H1 (cell line): ENCODE results near the gene KLF13. TPM values are rescaled to one million over a fixed set of nuclear protein-coding genes. Genes with fewer than 3 reads are reported as not detected.

Experiments
- CTCF ChIA-PET: fragments of 300-600 bp; sonication (Branson Sonifier 250); formaldehyde crosslinking; loops from one replicate; lab custom pipeline; 2021; ENCODE audit not compliant: partially characterized antibody; lab: Charles Lee
- POLR2A ChIA-PET: fragments of 300-600 bp; sonication (Branson Sonifier 250); formaldehyde crosslinking; loops from one replicate; lab custom pipeline; 2021; ENCODE audit warnings: inconsistent platforms; ENCODE audit not compliant: partially characterized antibody; lab: Charles Lee
- DNase-seq, 2 experiments: peaks; one replicate each; pipeline versions ENCODE4 v3.0.0 to v3.0.0-alpha.2; 2010 to 2022; ENCODE audit warnings: low spot score in 2 of 2, low read depth in 1 of 2, mixed read lengths in 1 of 2
- FAIRE-seq: peaks from 2 replicates; lab custom pipeline; 2011; peaks lifted over from hg19 to GRCh38; lab: Jason Lieb, UNC
- H2AFZ ChIP-seq: 2 replicates; pipeline ENCODE4 v1.8.1; 2012; ENCODE audit warnings: low read length, inconsistent platforms
- H2AK5ac ChIP-seq: 2 replicates; pipeline ENCODE4 v1.6.1; 2013; ENCODE audit warnings: low read depth, low read length
- H2BK120ac ChIP-seq: replicated peaks from 2 replicates; pipeline ENCODE3; 2013; ENCODE audit warnings: low read depth, low read length, inconsistent platforms
- H2BK12ac ChIP-seq: 2 replicates; pipeline ENCODE4 v1.6.1; 2013; ENCODE audit warnings: low read depth, low read length
- H2BK15ac ChIP-seq: 2 replicates; pipeline ENCODE4 v1.6.1; 2013; ENCODE audit warnings: low read length
- H2BK20ac ChIP-seq: 2 replicates; pipeline ENCODE4 v1.6.1; 2013; ENCODE audit warnings: low read length
- H2BK5ac ChIP-seq: 2 replicates; pipeline ENCODE4 v1.6.1; 2013; ENCODE audit warnings: low read depth, low read length
- H3K14ac ChIP-seq: 2 replicates; pipeline ENCODE4 v1.6.1; 2013; ENCODE audit warnings: inconsistent platforms; ENCODE audit not compliant: insufficient read length
- H3K18ac ChIP-seq: 2 replicates; pipeline ENCODE4 v1.6.1; 2013; ENCODE audit warnings: low read length; ENCODE audit errors: extremely low read depth
- H3K23ac ChIP-seq: 2 replicates; pipeline ENCODE4 v1.6.1; 2013; ENCODE audit warnings: inconsistent platforms; ENCODE audit not compliant: insufficient read length
- H3K23me2 ChIP-seq: 2 replicates; pipeline ENCODE4 v1.6.1; 2013; ENCODE audit warnings: low read depth, low read length
- H3K27ac ChIP-seq: 2 replicates; pipeline ENCODE4 v1.6.1; 2011; ENCODE audit warnings: low read depth, low read length, inconsistent platforms
- H3K27me3 ChIP-seq, 4 experiments: replicated peaks in 1 of 4; 1 replicate in 1 of 4; 2 replicates in 3 of 4; pipeline versions ENCODE4 v1.6.1 to v1.8.1; 2011 to 2013; ENCODE audit warnings: low read length in 3 of 4, mild to moderate bottlenecking in 3 of 4, inconsistent platforms in 2 of 4, mixed read lengths in 2 of 4, moderate library complexity in 1 of 4; ENCODE audit not compliant: control insufficient read depth in 3 of 4, insufficient read depth in 3 of 4; ENCODE audit errors: extremely low read depth in 1 of 4
- H3K36me3 ChIP-seq, 4 experiments: 2 replicates each; pipeline versions ENCODE4 v1.6.1 to v1.8.1; 2011 to 2013; ENCODE audit warnings: mild to moderate bottlenecking in 4 of 4, low read length in 3 of 4, moderate library complexity in 2 of 4, control low read depth in 1 of 4, inconsistent platforms in 1 of 4; ENCODE audit not compliant: insufficient read depth in 4 of 4, control insufficient read depth in 2 of 4
- H3K4ac ChIP-seq: replicated peaks from 2 replicates; pipeline ENCODE3; 2013; ENCODE audit warnings: low read length, low read depth, mixed read lengths, inconsistent platforms; ENCODE audit not compliant: insufficient read length
- H3K4me1 ChIP-seq, 4 experiments: replicated peaks in 1 of 4; 1 replicate in 1 of 4; 2 replicates in 3 of 4; pipeline versions ENCODE4 v1.6.1 to v1.8.1; 2011 to 2013; ENCODE audit warnings: low read length in 3 of 4, inconsistent platforms in 2 of 4, mixed read lengths in 1 of 4; ENCODE audit not compliant: insufficient read depth in 4 of 4, control insufficient read depth in 3 of 4
- H3K4me2 ChIP-seq, 2 experiments: 2 replicates each; pipeline versions ENCODE4 v1.6.1 to v1.8.1; 2011 to 2013; ENCODE audit warnings: low read depth in 2 of 2, low read length in 2 of 2, control low read depth in 1 of 2, inconsistent platforms in 1 of 2, mild to moderate bottlenecking in 1 of 2; ENCODE audit not compliant: insufficient read depth in 1 of 2
- H3K4me3 ChIP-seq, 4 experiments: fragments of 200-600, 300-600 bp in 1 of 4; sonication (generic), shearing (Covaris generic), sonication (Bioruptor Twin) in 1 of 4; 2 replicates each; pipeline versions ENCODE4 v1.5.1 to v1.8.1; 2011 to 2016; ENCODE audit warnings: low read length in 4 of 4, low read depth in 3 of 4, control low read depth in 2 of 4, inconsistent platforms in 2 of 4, mild to moderate bottlenecking in 2 of 4, mixed read lengths in 1 of 4, moderate library complexity in 1 of 4; ENCODE audit not compliant: insufficient read depth in 2 of 4; ENCODE audit errors: extremely low read depth in 1 of 4
- H3K56ac ChIP-seq: replicated peaks from 2 replicates; pipeline ENCODE3; 2013; ENCODE audit warnings: low read depth, mild to moderate bottlenecking, mixed read lengths, low read length, inconsistent platforms; ENCODE audit not compliant: insufficient read length
- H3K79me1 ChIP-seq: 2 replicates; pipeline ENCODE4 v1.6.1; 2013; ENCODE audit warnings: low read depth, low read length, control low read depth
- H3K79me2 ChIP-seq, 2 experiments: 2 replicates each; pipeline versions ENCODE4 v1.6.1 to v1.8.1; 2012 to 2013; ENCODE audit warnings: low read length in 2 of 2, mild to moderate bottlenecking in 2 of 2, inconsistent platforms in 1 of 2; ENCODE audit not compliant: insufficient read depth in 2 of 2, control insufficient read depth in 1 of 2
- H3K9ac ChIP-seq, 4 experiments: replicated peaks in 1 of 4; 1 replicate in 1 of 4; 2 replicates in 3 of 4; pipeline versions ENCODE4 v1.6.1 to v1.8.1; 2011 to 2013; ENCODE audit warnings: low read depth in 3 of 4, low read length in 3 of 4, control low read depth in 2 of 4, mild to moderate bottlenecking in 2 of 4, moderate library complexity in 2 of 4, inconsistent platforms in 1 of 4; ENCODE audit errors: extremely low read depth in 1 of 4
- H3K9me3 ChIP-seq, 2 experiments: 2 replicates each; pipeline versions ENCODE4 v1.6.1 to v1.8.1; 2012 to 2013; ENCODE audit warnings: mild to moderate bottlenecking in 2 of 2, moderate library complexity in 2 of 2, control low read depth in 1 of 2, inconsistent platforms in 1 of 2, low read depth in 1 of 2, low read length in 1 of 2, mixed read lengths in 1 of 2; ENCODE audit not compliant: insufficient read depth in 2 of 2
- H4K20me1 ChIP-seq, 2 experiments: replicated peaks in 1 of 2; 2 replicates each; pipeline versions ENCODE3 to v1.8.1; 2011 to 2013; ENCODE audit warnings: inconsistent platforms in 2 of 2, low read length in 2 of 2, mild to moderate bottlenecking in 1 of 2; ENCODE audit not compliant: insufficient read depth in 2 of 2, control insufficient read depth in 1 of 2
- H4K5ac ChIP-seq: 2 replicates; pipeline ENCODE4 v1.6.1; 2013; ENCODE audit warnings: low read length, low read depth, mixed read lengths, inconsistent platforms; ENCODE audit not compliant: insufficient read length
- H4K8ac ChIP-seq: 2 replicates; pipeline ENCODE4 v1.8.0; 2013; ENCODE audit warnings: mild to moderate bottlenecking, moderate library complexity, low read length, inconsistent platforms; ENCODE audit not compliant: insufficient read depth; ENCODE audit errors: extremely low read depth
- H4K91ac ChIP-seq: replicated peaks from 2 replicates; pipeline ENCODE3; 2013; ENCODE audit warnings: low read length, mixed read lengths, inconsistent platforms; ENCODE audit not compliant: insufficient read length
- ASH2L ChIP-seq: fragments of 200-600, 300-600 bp; sonication (generic); IDR thresholded peaks from one replicate; pipeline ENCODE4 v1.7.1; 2017; ENCODE audit warnings: low read length
- BACH1 ChIP-seq: IDR thresholded peaks from 2 replicates; pipeline ENCODE4 v1.6.1; 2012; ENCODE audit warnings: low read length, improper control_type of control experiment
- RXRA ChIP-seq: IDR thresholded peaks from 2 replicates; pipeline ENCODE4 v1.6.1; 2011; ENCODE audit warnings: low read depth, mild to moderate bottlenecking, low read length, moderate library complexity; ENCODE audit not compliant: insufficient read depth
- WGBS, 2 experiments: shearing (Covaris generic) in 1 of 2; methylation state at CpG; one replicate each; pipeline versions ENCODE4 v1.1.6 to v1.1.7; 2013 to 2015; ENCODE audit warnings: low lambda C conversion rate in 2 of 2, mixed read lengths in 2 of 2, inconsistent platforms in 1 of 2, low coverage in 1 of 2, missing lambda C conversion rate in 1 of 2; ENCODE audit not compliant: insufficient replicate concordance in 2 of 2, insufficient coverage in 1 of 2, insufficient read length in 1 of 2; ENCODE audit errors: extremely low coverage in 1 of 2, missing lambda C conversion rate in 1 of 2; 5-methylcytosine and 5-hydroxymethylcytosine counted together
- polyA plus RNA-seq, 7 experiments: library from polyadenylated mRNA; depleted of rRNA in 3 of 7; stranded (reverse) in 5 of 7; unstranded in 2 of 7; fragments of >200 nt in 5 of 7; fragments of 200-250 nt in 2 of 7; gene quantifications; 1 replicate in 5 of 7; 2 replicates in 1 of 7; 4 replicates in 1 of 7; pipeline versions ENCODE4 v1.2.1 to v1.2.3, GENCODE V29; 2011 to 2013; ENCODE audit warnings: missing spikeins in 2 of 7, mixed read lengths in 2 of 7
- total RNA-seq: library from RNA; stranded (reverse); fragmentation: NEBNext Ultra II Directional; extraction: Animal tissue kit (Norgen Biotek cat#: 25700); gene quantifications from 2 replicates; pipeline ENCODE4 v1.2.1, GENCODE V29; 2021

KLF13 gene
- total and polyA plus RNA-seq, 2 of the 8 experiments (the other 6 are each of a cell fraction or from before 2014, with no cell fraction given), result 18.3 to 33.4 TPM

- Histone ChIP-seq H3K4me2 (no peak overlapping the region), H3K4ac (no peak overlapping the region), H4K8ac (no peak overlapping the region), H3K56ac (no peak overlapping the region), H4K5ac (no peak overlapping the region), H3K18ac (no peak overlapping the region), H3K36me3 (peaks cover 0 to 7% (median 0%) of the 10 kb centered on the region in 4 experiments; a peak in 2 of 8 replicates), H4K91ac (no peak overlapping the region), H3K79me1 (no peaks in the 10 kb centered on the region; the same call in 1 of the 2 replicates), H3K9me3 (no peaks in the 10 kb centered on the region), H3K9ac (no peak overlapping the region), H3K27ac (no peak overlapping the region), H3K79me2 (peaks cover 0 to under 1% of the 10 kb centered on the region in 2 experiments; a peak in 1 of 4 replicates), H2BK12ac (no peak overlapping the region), H3K23me2 (no peaks in the 10 kb centered on the region), H2AK5ac (no peak overlapping the region), H2BK15ac (no peak overlapping the region), H4K20me1 (peaks cover 1 to 2% of the 10 kb centered on the region in 2 experiments), H2BK20ac (no peak overlapping the region), H2BK5ac (no peak overlapping the region), H3K27me3 (no peaks in the 10 kb centered on the region), H3K23ac (no peak overlapping the region), H3K14ac (no peak overlapping the region), H3K4me1 (peaks cover 0 to 13% (median 0%) of the 10 kb centered on the region in 4 experiments; a peak in 2 of 7 replicates), H3K4me3 (no peak overlapping the region), H2AFZ (no peak overlapping the region), H2BK120ac (no peak overlapping the region)
- CTCF ChIA-PET, result interaction anchor here (1.0 to 1.5 kb wide), 2 partner anchors 25 to 112 kb away, joined by 3 read pairs; no protein-coding TSS in a partner anchor
- POLR2A ChIA-PET, result no interaction called here
- FAIRE-seq (no peak), DNase-seq (no peak)
- WGBS, 2 experiments, result 90% methylated on average over 6 of the region's 6 CpGs; no CpG with 5 or more reads in 1 of the 2 experiments
- TF ChIP-seq RXRA, result no peak
- no peak for TF ChIP-seq BACH1
- TF ChIP-seq ASH2L, result no peak
Observed at GRCh38 chr15:31379042-31379441, 52.4 kb downstream of the KLF13 start.
